Kasumi-1 (cell line): Measurements from ENCODE around the gene PPP2R2C.

ENCODE experiments used
- DNase-seq, 2 experiments: peaks; one replicate each; lab custom pipeline; 2025; lab: John Stamatoyannopoulos, UW

Gene PPP2R2C

GRCh38 chr4:6379767-6380745, 92.4 kb downstream of the PPP2R2C start:
- DNase-seq: no peak

GRCh38 chr4:6378493-6379445, 93.6 kb downstream of the PPP2R2C start:
- DNase-seq: no peak

- DNase-seq: no peak
Measured at GRCh38 chr4:6377626-6378492, 94.6 kb downstream of the PPP2R2C start.

- DNase-seq: no peak
Measured at GRCh38 chr4:6375620-6376295, 96.7 kb downstream of the PPP2R2C start.

- no peak for DNase-seq
Measured at GRCh38 chr4:6374575-6374974, 97.8 kb downstream of the PPP2R2C start.

- DNase-seq: no peak
Measured at GRCh38 chr4:6373541-6374410, 98.6 kb downstream of the PPP2R2C start.

GRCh38 chr4:6372649-6373525, 99.5 kb downstream of the PPP2R2C start:
- no peak for DNase-seq

- DNase-seq: no peak
Measured at GRCh38 chr4:6371812-6372211, 100.6 kb downstream of the PPP2R2C start.

GRCh38 chr4:6371271-6371670, 101.1 kb downstream of the PPP2R2C start:
- no peak for DNase-seq

- DNase-seq: no peak
Measured at GRCh38 chr4:6369924-6370645, 102.3 kb downstream of the PPP2R2C start.

- DNase-seq: no peak
Measured at GRCh38 chr4:6369511-6369910, 102.9 kb downstream of the PPP2R2C start.

GRCh38 chr4:6369035-6369434, 103.4 kb downstream of the PPP2R2C start:
- no peak for DNase-seq

- DNase-seq: no peak
Measured at GRCh38 chr4:6368601-6369000, 103.8 kb downstream of the PPP2R2C start.

GRCh38 chr4:6368096-6368495, 104.3 kb downstream of the PPP2R2C start:
- no peak for DNase-seq

GRCh38 chr4:6367371-6367851, 105.0 kb downstream of the PPP2R2C start:
- no peak for DNase-seq

- no peak for DNase-seq
Measured at GRCh38 chr4:6366581-6366980, 105.8 kb downstream of the PPP2R2C start.

GRCh38 chr4:6365545-6366086, 106.8 kb downstream of the PPP2R2C start:
- no peak for DNase-seq

GRCh38 chr4:6364581-6364980, 107.8 kb downstream of the PPP2R2C start:
- DNase-seq: no peak
